Nucleus accumbens (tissue), 56 donors: ENCODE measurements around the gene TEAD3.
A peak's percentile ranks its signal among the peaks of the same experiment; 100 is the strongest.

Source experiments
- DNase-seq, 56 donors: peaks; one replicate each; lab custom pipeline; 2025; lab: John Stamatoyannopoulos, UW

TEAD3 gene

DNA sequence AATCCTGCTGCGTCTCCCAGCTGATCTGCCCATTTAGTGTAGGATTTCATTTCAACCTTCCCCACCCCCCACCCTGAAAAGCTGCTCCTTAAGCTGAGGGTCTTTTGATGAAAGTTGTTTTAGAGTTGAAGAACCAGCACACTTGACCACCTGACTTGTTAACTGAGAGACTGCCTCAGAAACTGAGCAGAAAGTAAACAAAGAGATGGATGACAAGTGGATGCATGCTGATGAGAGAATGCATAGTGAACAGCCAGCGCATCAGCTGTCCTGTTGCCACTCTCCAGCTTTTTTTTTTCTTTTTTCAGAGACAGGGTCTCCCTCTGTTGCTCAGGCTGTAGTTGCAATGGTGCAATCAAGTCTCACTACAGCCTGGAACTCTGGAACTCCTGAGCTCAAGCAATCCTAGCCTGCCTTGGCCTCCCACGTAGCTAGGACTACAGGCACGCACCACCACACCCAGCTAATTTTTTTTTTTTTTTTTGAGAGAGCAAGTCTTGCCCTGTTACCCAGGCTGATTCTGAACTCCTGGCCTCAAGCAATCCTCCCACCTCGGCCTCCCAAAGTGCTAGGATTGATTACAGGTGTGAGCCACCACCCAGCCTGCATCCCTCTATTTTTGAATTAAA lies 19.2 kb downstream of the TEAD3 start:
- DNase-seq, result no peak

DNA sequence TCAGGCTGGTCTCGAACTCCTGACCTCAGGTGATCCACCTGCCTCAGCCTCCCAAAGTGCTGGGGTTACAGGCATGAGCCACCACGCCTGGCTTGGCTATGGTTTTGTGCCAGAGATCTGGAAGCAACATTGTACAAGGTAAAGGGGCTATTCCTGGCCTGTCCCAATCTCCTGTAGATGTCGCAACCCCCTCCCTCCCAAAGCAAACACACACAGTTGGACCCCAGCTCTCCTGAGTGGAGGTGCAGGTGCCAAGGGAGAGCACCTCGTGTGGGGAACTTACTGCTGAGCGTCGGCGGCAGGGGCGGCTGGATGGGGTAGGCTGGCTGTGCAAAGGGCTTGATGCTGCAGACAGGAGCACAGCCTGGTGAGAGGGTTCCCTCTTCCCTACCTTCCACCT lies 19.9 kb downstream of the TEAD3 start:
- DNase-seq, result no peak

GRCh38 chr6:35476004-35476403 lies 20.9 kb downstream of the TEAD3 start:
- DNase-seq, result no peak

DNA sequence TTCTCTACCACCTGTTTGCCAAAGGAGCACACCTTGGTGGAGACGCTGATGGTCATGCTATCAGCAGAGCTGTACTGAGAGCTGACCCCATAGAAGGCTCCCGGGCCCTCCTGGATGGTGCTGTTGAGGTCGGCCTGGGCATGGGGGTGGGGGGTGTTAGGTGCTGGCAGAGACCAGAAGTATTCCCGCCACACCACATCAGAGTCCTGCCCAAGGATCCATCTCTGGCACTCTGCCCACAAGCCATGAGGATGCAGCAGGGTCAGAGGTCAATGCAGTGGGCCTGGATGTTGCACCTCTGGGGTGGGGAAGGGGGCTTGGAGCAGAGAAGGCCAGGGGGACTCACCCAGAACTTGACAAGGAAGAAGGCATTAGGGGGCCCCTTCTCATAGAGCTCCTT lies 21.3 kb downstream of the TEAD3 start:
- no peak for DNase-seq

DNA sequence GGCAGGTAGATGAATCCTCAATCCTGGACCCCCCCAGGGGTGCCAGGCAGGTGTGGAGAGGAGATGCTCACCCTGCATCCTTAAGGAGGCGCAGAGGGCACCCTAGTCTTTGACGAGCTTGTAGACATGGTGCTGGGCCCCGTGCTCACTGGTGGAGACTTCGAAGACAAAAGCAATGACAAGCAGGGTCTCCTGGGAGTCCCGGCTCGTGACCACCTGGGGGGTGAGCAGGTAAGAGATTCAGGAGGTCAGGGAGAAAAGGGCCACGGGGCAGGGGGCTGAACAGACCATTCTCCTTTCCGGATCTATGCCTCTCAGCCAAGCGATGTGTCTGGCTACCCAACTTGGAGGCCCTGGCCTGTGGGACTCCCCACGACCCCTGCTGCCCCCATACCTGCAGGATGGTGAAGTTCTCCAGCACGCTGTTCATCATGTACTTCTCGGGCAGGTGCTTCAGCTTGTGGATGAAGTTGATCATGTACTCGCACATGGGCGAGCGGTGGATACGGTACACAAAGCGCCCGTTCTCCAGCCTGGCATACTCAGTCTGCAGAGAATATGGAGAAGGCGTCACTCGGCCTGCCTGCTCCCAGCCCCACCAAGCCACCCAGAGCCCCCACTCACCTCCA lies 21.8 kb downstream of the TEAD3 start:
- no peak for DNase-seq

DNA sequence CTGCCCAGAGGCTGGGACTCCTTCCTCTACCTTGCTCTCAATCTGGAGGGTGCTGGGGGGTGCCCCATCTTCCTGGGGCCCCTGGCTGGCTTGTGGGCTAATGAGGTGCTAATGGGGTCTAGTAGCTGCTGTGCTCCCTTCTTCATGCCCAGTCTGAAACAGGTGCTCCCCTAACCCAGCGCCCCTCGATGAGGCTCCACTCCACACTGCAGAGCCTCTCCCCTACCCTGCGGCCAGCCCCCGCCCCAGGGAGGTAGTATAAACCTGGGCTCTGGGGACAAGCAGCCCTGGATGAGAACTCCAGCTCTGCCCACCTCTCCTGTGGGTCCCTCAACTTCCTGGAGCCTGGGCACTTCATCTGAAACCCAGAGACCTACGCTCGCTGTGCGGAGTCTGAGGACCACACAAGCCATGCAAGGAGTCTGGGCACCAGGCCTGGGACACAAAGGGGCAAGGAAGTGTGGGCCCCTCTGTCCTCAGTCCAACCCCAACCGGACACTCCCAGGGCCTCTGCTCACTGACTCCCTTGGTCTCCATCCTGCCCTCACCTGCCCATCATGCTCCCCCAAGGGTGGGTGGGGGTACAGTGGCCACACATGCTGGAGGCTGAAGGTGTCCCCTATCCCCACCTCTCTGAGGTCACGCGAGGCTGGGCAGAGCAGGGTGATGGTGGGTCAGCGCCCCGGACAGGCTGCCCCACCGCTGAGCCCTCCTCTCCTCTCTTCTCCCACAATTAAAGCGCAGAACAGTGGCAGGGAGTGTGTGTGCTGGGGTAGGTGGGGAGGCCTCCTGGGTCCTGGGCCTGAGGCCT lies 22.5 kb downstream of the TEAD3 start:
- DNase-seq, result no peak

DNA sequence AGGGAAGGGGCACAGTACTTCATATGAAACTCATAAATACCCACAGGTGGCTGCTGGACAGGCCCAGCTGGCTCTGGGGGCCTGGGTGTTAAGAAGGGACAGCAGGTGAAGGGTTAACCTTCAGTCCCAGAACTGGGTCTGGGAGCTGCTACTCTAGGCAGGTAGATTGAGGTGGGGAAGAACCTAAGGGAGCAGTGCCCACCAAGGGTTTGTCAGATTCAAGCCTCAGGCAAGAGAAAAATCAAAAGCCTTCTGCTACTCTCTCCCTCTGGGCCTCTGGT lies 23.1 kb downstream of the TEAD3 start:
- DNase-seq, result no peak

DNA sequence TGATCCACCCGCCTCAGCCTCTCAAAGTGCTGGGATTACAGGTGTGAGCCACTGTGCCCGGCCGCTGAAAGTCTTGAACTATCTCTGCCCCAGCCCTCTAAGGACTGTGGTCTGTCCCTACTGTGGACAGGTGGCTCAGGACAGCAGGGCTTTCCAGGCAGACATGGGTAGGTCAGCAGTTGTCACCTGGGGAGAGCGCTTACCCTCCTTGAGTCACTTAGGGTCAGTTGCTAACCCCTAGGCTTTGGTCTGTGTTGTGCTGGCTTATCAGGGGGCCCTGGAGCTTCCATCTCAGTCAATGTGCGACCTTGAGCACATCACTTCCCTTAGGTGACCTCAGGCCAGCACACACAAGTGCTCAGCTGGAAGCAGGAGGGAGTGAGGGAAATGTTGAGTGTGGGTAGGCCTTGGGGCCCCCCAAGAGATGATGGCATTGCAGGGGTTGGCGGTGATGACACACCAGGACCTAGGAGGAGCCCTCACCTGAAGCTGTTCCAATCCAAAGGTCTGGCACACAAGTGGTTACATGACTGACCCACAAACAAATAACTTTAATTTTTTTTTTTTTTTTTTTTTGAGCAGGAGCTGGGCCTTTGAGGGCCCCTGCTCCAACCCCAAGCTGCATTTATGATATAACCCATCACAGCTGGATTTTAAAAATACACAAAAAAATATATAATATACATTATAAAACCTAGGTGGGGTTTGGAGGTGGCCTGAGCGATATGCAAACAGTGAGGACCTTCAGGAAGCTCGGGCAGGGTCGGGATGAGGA lies 23.6 kb downstream of the TEAD3 start:
- no peak for DNase-seq

GRCh38 chr6:35471836-35472345 lies 25.0 kb downstream of the TEAD3 start:
- DNase-seq, result no peak

GRCh38 chr6:35470663-35471120 lies 26.2 kb downstream of the TEAD3 start:
- no peak for DNase-seq

GRCh38 chr6:35469751-35470662 lies 26.9 kb downstream of the TEAD3 start:
- no peak for DNase-seq

DNA sequence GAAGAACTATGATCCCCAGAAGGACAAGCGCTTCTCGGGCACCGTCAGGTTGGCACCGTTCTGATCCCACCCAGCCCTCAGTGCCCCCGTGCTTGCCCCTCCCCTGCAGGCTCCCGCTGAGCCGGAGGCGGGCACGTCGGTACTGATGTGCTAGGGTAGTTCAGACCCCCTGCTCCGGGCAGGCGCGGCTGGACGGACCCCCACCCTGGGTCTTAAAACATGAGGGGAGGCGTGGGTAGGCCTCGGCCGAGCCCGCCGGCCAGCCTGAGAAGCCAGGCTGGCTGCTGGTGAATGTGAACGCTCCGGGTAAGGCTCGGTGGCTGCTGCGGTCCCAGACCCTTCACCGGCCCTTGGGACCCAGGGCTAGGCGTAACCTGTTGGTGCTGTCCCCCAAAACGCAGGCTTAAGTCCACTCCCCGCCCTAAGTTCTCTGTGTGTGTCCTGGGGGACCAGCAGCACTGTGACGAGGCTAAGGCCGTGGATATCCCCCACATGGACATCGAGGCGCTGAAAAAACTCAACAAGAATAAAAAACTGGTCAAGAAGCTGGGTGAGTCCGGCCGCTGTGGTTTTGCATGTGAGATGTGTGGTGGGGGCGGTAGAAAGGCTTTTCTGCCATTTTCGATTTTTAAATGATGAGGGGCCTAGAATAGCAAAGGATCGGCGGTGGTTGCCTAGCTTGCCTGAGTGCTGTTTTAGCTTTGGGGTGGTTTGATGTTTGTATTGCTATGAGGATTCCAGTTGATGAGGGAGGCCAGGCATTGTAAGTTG lies 27.7 kb downstream of the TEAD3 start:
- peak in 16 of 56 donors; percentile 22 to 71 (median 60) for DNase-seq

DNA sequence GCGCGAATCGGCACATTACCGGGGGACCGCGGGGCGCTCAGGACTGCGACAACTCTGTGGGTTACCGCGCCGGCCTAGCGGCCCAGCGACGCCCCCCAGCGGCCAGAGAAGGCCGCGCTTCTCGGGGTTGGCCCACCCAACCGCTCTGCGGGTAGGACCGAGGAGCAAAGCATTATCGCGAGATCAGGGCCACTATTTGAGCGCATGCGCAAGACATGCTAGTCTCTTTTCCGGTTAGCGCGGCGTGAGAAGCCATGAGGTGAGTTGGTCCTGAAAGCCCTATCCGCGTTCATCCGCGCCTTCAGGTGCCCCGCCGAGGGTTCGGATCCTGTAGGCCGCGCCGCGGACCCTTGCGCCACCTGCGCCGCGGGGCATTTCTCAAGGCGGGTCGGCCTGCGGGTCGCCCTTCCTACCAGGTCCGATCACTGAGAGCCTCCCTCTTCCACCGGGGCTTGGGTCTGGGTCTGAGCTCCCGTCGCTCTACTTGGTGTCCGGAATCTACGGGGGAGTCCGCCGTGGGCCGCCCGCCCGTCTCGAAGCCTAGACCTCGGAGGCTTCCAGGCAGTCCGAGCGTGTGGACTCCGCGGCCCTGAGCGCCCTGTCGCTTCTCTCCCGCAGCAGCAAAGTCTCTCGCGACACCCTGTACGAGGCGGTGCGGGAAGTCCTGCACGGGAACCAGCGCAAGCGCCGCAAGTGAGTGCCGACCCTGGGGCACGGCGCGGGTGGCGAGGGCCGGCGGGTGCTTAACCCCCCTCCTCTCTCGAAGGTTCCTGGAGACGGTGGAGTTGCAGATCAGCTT lies 28.5 kb downstream of the TEAD3 start, which contains the start of gene RPL10A:
Gene RPL10A (plus strand): TSS at position 221 of the 799 bp plus-strand sequence. CDS start 34 bp downstream, at position 255.
- peak; percentile 42 to 98 (median 92) for DNase-seq

- DNase-seq, result no peak
These were observed 31.2 kb downstream of the TEAD3 start for GRCh38 chr6:35465646-35466045.

DNA sequence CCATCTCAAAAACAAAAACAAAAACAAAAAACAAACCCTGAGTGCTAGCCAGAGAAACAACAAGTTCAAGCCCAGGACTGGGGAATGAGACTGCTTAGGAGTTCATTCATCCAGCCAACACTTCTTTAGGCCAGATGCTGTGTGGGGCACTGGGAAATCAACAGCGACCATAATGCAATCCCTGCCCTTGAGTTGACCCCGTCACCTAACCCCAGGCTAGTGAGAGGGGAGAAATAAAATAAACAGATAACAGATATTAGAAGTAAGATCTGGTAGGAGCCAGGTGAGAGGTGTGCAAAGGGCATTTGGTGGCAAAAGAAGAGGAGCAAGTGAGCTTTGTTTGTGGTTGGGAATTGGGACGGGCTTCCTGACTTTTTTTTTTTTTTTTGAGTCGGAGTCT lies 33.6 kb downstream of the TEAD3 start:
- no peak for DNase-seq

DNA sequence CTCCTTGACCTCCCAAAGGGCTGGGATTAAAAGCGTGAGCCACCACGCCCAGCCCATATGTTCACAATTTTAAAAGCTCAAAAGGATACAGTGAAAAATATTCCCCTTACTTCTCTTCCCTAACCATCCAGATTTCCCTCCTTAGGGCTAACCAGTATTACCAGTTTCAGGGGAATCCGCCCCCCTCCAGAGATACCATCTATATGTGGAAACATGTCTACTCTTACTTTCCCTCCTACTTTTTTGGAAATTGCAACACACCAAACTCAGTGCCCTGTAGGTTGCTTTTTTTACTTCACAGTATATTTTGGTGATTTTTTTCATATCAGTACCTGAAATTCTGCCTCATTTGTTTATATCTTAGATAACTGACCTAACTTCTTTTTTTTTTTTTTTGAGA lies 35.6 kb downstream of the TEAD3 start:
- DNase-seq, result no peak

DNA sequence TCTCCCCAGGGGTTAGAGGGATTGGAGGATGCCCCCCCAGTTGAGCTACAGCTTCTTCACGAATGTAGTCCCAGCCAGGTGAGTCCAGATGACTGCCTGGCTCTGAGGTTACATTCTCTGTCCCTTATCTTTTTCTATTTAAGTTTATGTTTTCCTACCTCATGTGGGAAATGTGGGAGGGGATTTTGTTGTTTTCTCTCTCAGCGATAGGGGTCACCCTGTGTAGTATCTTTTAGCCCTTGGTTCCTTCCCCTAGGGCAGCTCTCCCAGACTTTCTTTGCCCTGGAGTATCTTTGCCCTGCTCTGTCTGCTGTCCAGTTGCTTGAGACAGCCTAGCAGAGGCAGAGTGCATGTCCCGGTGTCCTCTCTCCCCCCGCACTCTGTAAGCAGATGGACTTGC lies 39.0 kb downstream of the TEAD3 start:
- no peak for DNase-seq
